ENCODE results near the gene DGAT2L6. TPM values are rescaled to one million over a fixed set of nuclear protein-coding genes. Genes with fewer than 3 reads are reported as not detected.

Gene DGAT2L6, protein sequence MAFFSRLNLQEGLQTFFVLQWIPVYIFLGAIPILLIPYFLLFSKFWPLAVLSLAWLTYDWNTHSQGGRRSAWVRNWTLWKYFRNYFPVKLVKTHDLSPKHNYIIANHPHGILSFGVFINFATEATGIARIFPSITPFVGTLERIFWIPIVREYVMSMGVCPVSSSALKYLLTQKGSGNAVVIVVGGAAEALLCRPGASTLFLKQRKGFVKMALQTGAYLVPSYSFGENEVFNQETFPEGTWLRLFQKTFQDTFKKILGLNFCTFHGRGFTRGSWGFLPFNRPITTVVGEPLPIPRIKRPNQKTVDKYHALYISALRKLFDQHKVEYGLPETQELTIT
- total RNA-seq: not detected in 2 replicates

GRCh38 chrX:70176938-70177533, at the start of gene DGAT2L6:
DGAT2L6 (plus strand) TSS chrX:70177483; CDS start chrX:70177583, 100 bp downstream.

DNA sequence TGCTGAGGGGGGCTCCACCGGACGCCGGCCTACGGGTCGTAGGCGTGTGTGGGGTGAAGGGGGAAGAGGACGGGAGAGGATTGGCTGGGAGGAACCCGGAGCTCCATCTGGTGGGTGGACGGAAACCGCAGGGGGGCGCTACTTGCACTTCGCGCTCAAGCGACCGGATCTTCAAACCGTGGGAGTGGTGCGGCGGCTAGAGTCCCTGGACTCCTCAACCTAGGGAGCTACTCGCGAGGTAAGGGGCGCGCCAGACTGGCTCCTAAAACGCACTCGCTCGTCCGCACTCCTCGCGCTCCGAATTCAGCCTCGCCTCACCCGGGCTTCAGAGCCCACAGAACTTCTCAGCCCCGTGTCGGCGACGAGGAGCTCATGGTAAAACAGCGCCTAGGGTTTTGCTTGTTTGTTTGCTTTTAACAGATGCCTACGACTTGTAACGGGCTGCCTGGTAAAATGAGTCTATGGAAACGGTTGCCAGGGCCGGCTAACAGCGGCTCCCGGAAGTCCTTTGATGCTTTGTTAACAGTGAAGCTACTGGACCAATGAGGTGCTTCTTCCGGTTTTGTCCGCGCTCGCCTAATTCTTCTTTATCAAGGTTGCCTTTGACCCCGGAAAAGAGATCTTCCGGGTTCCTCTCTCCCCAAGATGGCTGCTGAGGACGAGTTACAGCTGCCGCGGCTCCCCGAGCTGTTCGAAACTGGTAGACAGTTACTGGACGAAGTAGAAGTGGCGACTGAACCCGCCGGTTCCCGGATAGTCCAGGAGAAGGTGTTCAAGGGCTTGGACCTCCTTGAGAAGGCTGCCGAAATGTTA, 43.8 kb upstream of the DGAT2L6 start, which contains the start of gene IGBP1:
Gene IGBP1, plus strand, starts transcription at position 145 of the 813 bp plus-strand sequence. Its CDS starts 501 bp downstream, at position 646.

DNA sequence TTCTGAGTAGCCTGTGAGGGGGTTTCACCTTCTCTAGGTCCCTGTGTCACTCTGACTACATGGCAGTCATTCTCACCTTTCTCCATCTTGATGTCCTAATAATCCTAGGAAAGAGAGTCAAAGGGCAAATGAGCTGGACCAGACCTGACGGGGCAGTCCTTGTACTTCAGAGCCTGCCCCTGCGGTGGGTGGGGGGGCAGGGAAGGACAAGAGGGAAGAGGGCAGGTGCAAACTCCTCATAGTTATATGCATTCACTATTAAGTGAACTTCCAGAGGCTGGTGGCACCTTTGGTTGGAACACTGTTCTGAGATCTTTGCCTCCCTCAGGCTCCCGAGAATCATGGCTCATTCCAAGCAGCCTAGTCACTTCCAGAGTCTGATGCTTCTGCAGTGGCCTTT, 57.1 kb downstream of the DGAT2L6 start, which contains the start of gene AWAT1:
Gene AWAT1, plus strand, starts transcription at position 301 of the 400 bp plus-strand sequence. Its CDS starts 41 bp downstream, at position 342.

Other genes starting within 250 kb of the DGAT2L6 start
- gene AWAT2, start 127.5 kb upstream of the DGAT2L6 start, total RNA-seq: not detected in 2 replicates
- gene OTUD6A, start 115.0 kb upstream of the DGAT2L6 start, total RNA-seq: not detected in 2 replicates
- 44.7 and 45.2 TPM in 2 replicates for gene IGBP1, start 44.0 kb upstream of the DGAT2L6 start, total RNA-seq
- not detected in 2 replicates for gene AWAT1, start 57.2 kb downstream of the DGAT2L6 start, total RNA-seq
- 0.21 TPM in 1 of 2 replicates, not detected in the other for gene P2RY4, start 82.7 kb downstream of the DGAT2L6 start, total RNA-seq
- not detected in 2 replicates for gene ARR3, start 90.9 kb downstream of the DGAT2L6 start, total RNA-seq
- gene RAB41, start 104.7 kb downstream of the DGAT2L6 start, total RNA-seq: not detected in 2 replicates
- gene PDZD11, start 112.4 kb downstream of the DGAT2L6 start, total RNA-seq: 52.3 and 58.8 TPM in 2 replicates
- 9.3 and 11.4 TPM in 2 replicates for gene KIF4A, start 112.6 kb downstream of the DGAT2L6 start, total RNA-seq
- gene GDPD2, start 245.8 kb downstream of the DGAT2L6 start, total RNA-seq: 0.19 and 0.92 TPM in 2 replicates

Data from airway epithelial cell (primary cell).